Middle frontal gyrus (tissue), 1 donor: ENCODE results near the gene GLYR1.

Source experiments
- DNase-seq: peaks from one replicate; pipeline ENCODE4 v3.0.0-alpha.2; 2015; ENCODE audit warnings: low spot score; ENCODE audit errors: extremely low spot score

Gene GLYR1

DNA sequence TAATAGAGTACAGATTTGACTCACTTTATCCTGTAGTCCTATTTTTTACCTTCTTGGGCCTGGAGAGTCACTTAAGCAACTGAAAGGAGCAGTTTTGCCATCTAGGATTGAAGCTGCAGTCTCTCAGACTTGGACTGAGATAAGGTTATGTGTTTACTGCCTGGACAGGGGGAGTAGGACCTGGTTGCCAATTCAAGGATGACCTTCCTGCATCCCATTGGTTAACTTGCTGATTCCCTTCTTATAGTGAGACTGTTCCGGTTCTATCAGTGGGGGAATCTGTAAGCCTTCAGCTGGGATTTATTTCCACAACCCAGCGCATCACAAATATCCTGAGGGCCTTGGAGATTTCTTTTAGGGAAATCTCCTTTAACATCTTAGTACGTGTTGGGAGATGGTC lies 3.1 kb upstream of the GLYR1 start:
- no peak for DNase-seq

- no peak for DNase-seq
Measured at GRCh38 chr16:4847774-4848587, 893 bp upstream of the GLYR1 start.

GRCh38 chr16:4846503-4846900 lies 586 bp downstream of the GLYR1 start:
- no peak for DNase-seq

GRCh38 chr16:4840984-4841383 lies 6.1 kb downstream of the GLYR1 start:
- DNase-seq = no peak

DNA sequence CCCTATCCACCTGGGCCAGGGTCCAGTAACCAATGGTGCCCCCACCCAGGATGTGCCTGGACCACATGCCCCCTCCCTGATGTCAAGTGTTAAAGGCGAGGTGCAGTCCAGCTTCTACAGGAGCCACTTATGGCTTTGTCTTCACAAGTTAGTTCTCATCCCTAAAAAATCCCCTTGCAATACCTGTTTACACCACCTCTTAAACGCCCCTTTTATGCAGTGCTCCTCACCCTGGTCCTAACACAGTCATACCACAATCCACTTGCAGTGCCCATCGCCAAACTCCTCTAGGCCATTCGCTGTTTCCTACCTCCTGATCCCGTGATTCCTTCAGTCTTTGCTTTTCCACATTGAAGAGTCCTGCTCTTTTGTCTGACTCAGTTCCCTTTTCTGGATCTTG lies 7.1 kb downstream of the GLYR1 start:
- DNase-seq = no peak

DNA sequence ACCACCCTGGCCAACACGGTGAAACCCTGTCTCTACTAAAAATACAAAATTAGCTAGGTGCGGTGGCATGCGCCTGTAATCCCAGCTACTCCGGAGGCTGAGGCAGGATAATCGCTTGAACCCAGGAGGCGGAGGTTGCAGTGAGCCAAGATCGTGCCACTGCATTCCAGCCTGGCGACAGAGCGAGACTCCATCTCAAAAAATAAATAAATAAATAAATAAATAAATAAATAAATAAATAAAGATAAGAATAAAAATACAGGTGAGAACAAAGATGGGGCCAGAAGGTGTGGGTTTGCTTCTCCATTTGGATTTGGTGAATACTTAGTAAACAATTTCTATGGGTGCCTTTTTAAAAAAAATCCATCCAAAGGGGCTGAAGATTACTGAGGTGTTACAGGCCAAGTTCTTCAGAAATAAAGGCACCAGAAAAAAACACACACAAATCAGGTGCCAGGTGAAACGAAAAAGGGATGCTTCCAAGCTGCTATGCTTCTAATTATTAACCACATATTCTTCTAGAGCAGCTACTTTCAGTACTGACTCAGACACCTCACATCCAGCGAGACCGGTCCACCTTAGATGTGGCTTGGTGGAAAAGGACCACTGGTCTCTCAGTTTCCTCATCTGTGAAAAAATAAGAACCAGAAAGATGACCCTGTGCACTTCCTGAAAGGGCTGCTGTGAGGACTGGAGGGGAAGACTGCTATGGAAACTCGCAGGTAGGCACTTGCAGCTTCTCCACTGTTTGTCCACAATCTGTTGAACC lies 9.2 kb downstream of the GLYR1 start:
- no peak for DNase-seq

- no peak for DNase-seq
Measured at GRCh38 chr16:4836727-4837126, 10.4 kb downstream of the GLYR1 start.

- no peak for DNase-seq
Measured at GRCh38 chr16:4833584-4833983, 13.5 kb downstream of the GLYR1 start.

GRCh38 chr16:4832698-4833343 lies 14.3 kb downstream of the GLYR1 start:
- DNase-seq = no peak

DNA sequence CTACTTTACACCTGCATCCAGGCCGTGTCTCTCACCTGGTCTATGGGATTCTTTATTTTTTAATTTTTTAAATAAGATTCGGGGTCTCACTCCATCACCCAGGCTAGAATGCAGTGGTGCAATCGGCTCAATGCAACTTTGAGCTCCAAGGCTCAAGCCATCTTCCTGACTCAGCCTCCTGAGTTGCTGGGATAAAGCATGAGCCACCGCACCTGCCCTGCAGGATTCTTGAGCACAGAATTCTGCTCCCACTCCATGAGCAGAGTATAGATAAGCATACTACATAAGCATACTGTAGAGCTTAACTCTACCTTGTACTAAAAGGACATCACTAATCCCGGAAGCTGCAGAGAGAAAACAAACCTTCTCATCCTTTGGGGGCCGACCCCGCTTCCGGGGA lies 15.5 kb downstream of the GLYR1 start:
- DNase-seq = no peak

- no peak for DNase-seq
Measured at GRCh38 chr16:4830408-4830807, 16.7 kb downstream of the GLYR1 start.

- DNase-seq = no peak
Measured at GRCh38 chr16:4828567-4829321, 18.3 kb downstream of the GLYR1 start.

DNA sequence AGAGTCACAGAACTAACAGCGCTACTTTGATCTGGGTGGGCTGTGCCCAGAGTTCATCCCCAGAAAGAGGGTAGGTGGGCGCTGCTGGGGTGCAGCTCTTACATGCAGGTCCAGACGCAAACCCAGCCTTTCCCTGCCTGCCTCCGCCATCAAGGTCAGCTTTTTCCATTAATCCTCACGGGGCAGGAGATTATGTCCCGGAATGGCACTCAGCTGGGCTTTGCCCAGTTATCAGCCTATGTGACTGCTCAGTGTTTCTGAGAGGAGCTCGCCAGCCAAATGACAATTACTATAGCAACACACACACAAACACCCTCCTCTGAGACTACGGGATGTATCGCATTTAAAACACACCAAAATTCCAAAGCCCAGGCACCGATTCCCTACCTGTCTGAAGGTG lies 20.1 kb downstream of the GLYR1 start:
- no peak for DNase-seq

- DNase-seq = no peak
Measured at GRCh38 chr16:4826526-4826925, 20.6 kb downstream of the GLYR1 start.

DNA sequence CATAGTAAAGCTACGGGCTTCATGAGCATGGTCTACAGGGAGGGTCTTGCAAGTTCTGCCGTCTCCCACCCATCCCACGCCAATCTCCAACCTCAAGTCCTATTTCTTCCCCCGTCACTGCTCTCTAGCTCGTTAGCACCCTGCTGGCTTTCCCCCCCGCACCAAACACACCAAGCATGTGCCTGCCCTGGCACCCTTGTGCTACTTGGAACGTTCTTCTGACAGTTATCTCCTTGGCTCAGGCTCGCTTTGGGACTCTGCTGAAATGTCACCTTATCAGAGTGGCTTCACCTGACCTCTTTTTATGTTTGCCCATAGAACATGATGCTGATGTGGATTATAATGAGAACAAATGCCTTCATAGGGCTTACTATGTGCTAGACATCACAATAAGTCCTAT lies 21.9 kb downstream of the GLYR1 start:
- DNase-seq = no peak

GRCh38 chr16:4820652-4821051 lies 26.4 kb downstream of the GLYR1 start:
- DNase-seq = no peak

DNA sequence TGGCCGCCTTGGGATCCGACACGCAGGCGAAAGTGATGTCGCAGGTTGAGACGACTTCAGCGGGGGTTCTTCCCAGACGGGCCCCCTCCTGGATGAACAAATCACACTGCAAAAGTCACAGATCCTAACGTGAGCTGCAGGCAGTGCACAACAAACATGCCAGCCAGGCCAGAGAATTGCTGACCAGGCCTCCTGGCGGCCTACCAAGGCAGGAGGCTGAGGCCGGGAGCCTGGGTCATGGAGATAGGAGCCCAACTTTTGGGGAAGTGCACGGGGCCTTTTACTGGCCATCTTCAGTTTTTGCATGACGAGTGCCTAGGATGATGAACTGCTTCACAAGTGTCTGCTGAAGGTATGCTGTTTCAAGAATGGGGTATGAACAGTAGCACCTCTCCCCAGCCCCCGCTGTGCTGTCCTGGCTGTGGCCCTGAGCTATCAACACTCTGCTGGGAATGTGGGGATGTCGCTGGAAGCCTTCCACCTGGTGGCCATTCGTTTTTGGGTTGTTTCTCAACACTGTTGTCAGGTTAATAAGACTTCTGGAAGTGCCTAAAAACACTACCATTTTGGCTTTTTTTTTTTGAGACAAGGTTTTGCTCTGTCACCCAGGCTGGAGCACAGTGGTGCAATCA lies 32.4 kb downstream of the GLYR1 start:
- no peak for DNase-seq

- no peak for DNase-seq
Measured at GRCh38 chr16:4814046-4814445, 33.0 kb downstream of the GLYR1 start.

DNA sequence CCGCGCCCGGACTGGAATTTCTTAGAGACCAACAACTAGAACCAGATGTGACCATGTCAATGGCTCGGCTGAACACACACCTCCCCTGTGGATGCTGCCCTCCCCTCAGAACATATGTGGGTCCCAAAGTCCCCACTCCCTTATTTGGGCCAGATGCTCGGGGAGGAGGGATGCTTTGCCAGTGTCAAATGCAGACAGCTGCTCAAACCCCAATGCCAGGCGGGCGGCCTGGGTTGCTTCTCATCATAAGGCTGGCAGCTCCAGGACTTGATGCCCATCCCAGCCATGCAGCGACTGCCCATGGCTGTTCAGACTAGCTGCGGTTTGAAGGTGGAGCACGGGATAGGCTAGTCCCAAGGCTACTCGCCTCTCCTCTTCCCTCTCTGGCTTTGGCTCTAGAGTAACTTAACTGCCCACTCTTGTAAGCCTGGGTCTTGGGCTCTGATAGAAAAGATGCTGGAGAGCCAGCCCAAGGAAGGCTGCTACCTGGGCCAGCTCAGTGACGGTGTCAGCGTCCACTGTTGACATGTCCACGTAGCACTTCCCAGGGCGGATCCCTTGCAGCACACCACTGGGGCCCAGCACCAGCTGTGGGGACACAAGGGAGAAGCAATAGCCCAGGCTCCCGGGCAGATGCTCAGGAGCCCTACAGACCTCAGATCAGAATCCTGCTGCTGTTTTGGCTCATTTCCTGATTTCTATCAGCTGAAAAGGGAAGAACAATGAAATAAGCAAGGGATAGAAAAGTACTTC lies 33.7 kb downstream of the GLYR1 start:
- DNase-seq = no peak

DNA sequence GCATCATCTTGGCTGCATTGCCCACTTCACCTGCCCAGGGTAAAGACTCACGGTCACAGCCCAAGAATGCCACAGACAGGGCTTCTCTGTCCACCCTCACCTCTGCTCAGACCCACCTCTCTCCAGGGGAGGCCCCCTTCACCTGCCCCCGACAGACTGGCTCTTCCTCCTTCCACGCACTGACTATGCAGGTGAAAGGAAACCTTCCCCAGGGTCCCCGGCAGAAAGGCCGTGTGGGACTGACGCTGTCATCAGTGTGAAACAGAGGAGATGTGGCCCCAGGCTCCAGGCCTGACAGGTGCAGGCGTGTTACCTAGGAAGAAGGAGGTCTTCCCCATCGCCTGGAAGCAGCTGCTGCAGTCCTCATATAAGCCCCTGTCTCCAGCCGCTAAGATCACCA lies 35.3 kb downstream of the GLYR1 start:
- DNase-seq = no peak
